GM18907 (cell line): ENCODE results near the gene ARHGEF25.

Experiments
- ATAC-seq: cut with Tn5 transposase; IDR thresholded peaks from one replicate; pipeline ENCODE4 v1.9.1; 2021; ENCODE audit warnings: mild to moderate bottlenecking, moderate library complexity; ENCODE audit not compliant: unreplicated experiment

ARHGEF25 gene

GRCh38 chr12:57620936-57621496, 9.8 kb downstream of the ARHGEF25 start:
- ATAC-seq = no peak

GRCh38 chr12:57621497-57622292, 10.5 kb downstream of the ARHGEF25 start:
- ATAC-seq = peak; percentile 53

GRCh38 chr12:57622293-57623245, 11.3 kb downstream of the ARHGEF25 start:
- ATAC-seq = no peak

GRCh38 chr12:57623385-57623784, 12.2 kb downstream of the ARHGEF25 start:
- no peak for ATAC-seq

- no peak for ATAC-seq
Observed at GRCh38 chr12:57623811-57624390, 12.7 kb downstream of the ARHGEF25 start.

- no peak for ATAC-seq
Observed at GRCh38 chr12:57624441-57625220, 13.4 kb downstream of the ARHGEF25 start.

GRCh38 chr12:57625261-57626032, 14.2 kb downstream of the ARHGEF25 start:
- ATAC-seq = no peak

- no peak for ATAC-seq
Observed at GRCh38 chr12:57626111-57626920, 15.1 kb downstream of the ARHGEF25 start.

- ATAC-seq = no peak
Observed at GRCh38 chr12:57626921-57627445, 15.7 kb downstream of the ARHGEF25 start.

- ATAC-seq = no peak
Observed at GRCh38 chr12:57627501-57628279, 16.5 kb downstream of the ARHGEF25 start.

- ATAC-seq = no peak
Observed at GRCh38 chr12:57628280-57629191, 17.3 kb downstream of the ARHGEF25 start.

GRCh38 chr12:57629897-57630471, 18.7 kb downstream of the ARHGEF25 start:
- ATAC-seq = no peak

- no peak for ATAC-seq
Observed at GRCh38 chr12:57630891-57631433, 19.7 kb downstream of the ARHGEF25 start.

GRCh38 chr12:57631566-57632072, 20.4 kb downstream of the ARHGEF25 start:
- no peak for ATAC-seq

- peak; percentile 33 for ATAC-seq
Observed at GRCh38 chr12:57632073-57632957, 21.1 kb downstream of the ARHGEF25 start.
